H1 (cell line): Measurements from ENCODE around the gene ZNF592. TPM values are rescaled to one million over a fixed set of nuclear protein-coding genes. Genes with fewer than 3 reads are reported as not detected.

ENCODE experiments used
- ATF2 ChIP-seq: IDR thresholded peaks from 2 replicates; pipeline ENCODE4 v1.6.1; 2012; ENCODE audit warnings: low read length, inconsistent platforms
- ATF3 ChIP-seq: IDR thresholded peaks from 2 replicates; pipeline ENCODE4 v1.6.1; 2011; ENCODE audit warnings: low read depth, mild to moderate bottlenecking, low read length; ENCODE audit not compliant: insufficient read depth
- E2F6 ChIP-seq: IDR thresholded peaks from 2 replicates; pipeline ENCODE4 v1.6.1; 2012; ENCODE audit warnings: inconsistent platforms
- POLR2AphosphoS5 ChIP-seq: IDR thresholded peaks from 2 replicates; pipeline ENCODE4 v1.6.1; 2011; ENCODE audit warnings: low read depth, low read length
- RBBP5 ChIP-seq: IDR thresholded peaks from 2 replicates; pipeline ENCODE4 v1.7.1; 2012; ENCODE audit warnings: low read depth, mild to moderate bottlenecking, inconsistent platforms, low read length, moderate library complexity, borderline replicate concordance
- polyA plus RNA-seq, 7 experiments: library from polyadenylated mRNA; depleted of rRNA in 3 of 7; stranded (reverse) in 5 of 7; unstranded in 2 of 7; fragments of >200 nt in 5 of 7; fragments of 200-250 nt in 2 of 7; gene quantifications; 1 replicate in 5 of 7; 2 replicates in 1 of 7; 4 replicates in 1 of 7; pipeline versions ENCODE4 v1.2.1 to v1.2.3, GENCODE V29; 2011 to 2013; ENCODE audit warnings: missing spikeins in 2 of 7, mixed read lengths in 2 of 7
- total RNA-seq: library from RNA; stranded (reverse); fragmentation: NEBNext Ultra II Directional; extraction: Animal tissue kit (Norgen Biotek cat#: 25700); gene quantifications from 2 replicates; pipeline ENCODE4 v1.2.1, GENCODE V29; 2021
- TF ChIP-seq, protein P1 (sequence below): fragments of 300-600 bp; sonication (generic); IDR thresholded peaks from 2 replicates; pipeline ENCODE4 v1.7.1; 2012; ENCODE audit warnings: low read length, moderate library complexity, mild to moderate bottlenecking, inconsistent platforms; ENCODE audit not compliant: insufficient replicate concordance

Gene ZNF592
- total and polyA plus RNA-seq, 2 of the 8 experiments (the other 6 are each of a cell fraction or from before 2014, with no cell fraction given) = 14.2 to 33.0 TPM

GRCh38 chr15:84831028-84831427, 82.6 kb downstream of the ZNF592 start (continued):
- TF ChIP-seq E2F6 (no peak), ATF2 (no peak), RBBP5 (no peak), ATF3 (no peak), POLR2AphosphoS5 (no peak)
- TF ChIP-seq, protein P1, sequence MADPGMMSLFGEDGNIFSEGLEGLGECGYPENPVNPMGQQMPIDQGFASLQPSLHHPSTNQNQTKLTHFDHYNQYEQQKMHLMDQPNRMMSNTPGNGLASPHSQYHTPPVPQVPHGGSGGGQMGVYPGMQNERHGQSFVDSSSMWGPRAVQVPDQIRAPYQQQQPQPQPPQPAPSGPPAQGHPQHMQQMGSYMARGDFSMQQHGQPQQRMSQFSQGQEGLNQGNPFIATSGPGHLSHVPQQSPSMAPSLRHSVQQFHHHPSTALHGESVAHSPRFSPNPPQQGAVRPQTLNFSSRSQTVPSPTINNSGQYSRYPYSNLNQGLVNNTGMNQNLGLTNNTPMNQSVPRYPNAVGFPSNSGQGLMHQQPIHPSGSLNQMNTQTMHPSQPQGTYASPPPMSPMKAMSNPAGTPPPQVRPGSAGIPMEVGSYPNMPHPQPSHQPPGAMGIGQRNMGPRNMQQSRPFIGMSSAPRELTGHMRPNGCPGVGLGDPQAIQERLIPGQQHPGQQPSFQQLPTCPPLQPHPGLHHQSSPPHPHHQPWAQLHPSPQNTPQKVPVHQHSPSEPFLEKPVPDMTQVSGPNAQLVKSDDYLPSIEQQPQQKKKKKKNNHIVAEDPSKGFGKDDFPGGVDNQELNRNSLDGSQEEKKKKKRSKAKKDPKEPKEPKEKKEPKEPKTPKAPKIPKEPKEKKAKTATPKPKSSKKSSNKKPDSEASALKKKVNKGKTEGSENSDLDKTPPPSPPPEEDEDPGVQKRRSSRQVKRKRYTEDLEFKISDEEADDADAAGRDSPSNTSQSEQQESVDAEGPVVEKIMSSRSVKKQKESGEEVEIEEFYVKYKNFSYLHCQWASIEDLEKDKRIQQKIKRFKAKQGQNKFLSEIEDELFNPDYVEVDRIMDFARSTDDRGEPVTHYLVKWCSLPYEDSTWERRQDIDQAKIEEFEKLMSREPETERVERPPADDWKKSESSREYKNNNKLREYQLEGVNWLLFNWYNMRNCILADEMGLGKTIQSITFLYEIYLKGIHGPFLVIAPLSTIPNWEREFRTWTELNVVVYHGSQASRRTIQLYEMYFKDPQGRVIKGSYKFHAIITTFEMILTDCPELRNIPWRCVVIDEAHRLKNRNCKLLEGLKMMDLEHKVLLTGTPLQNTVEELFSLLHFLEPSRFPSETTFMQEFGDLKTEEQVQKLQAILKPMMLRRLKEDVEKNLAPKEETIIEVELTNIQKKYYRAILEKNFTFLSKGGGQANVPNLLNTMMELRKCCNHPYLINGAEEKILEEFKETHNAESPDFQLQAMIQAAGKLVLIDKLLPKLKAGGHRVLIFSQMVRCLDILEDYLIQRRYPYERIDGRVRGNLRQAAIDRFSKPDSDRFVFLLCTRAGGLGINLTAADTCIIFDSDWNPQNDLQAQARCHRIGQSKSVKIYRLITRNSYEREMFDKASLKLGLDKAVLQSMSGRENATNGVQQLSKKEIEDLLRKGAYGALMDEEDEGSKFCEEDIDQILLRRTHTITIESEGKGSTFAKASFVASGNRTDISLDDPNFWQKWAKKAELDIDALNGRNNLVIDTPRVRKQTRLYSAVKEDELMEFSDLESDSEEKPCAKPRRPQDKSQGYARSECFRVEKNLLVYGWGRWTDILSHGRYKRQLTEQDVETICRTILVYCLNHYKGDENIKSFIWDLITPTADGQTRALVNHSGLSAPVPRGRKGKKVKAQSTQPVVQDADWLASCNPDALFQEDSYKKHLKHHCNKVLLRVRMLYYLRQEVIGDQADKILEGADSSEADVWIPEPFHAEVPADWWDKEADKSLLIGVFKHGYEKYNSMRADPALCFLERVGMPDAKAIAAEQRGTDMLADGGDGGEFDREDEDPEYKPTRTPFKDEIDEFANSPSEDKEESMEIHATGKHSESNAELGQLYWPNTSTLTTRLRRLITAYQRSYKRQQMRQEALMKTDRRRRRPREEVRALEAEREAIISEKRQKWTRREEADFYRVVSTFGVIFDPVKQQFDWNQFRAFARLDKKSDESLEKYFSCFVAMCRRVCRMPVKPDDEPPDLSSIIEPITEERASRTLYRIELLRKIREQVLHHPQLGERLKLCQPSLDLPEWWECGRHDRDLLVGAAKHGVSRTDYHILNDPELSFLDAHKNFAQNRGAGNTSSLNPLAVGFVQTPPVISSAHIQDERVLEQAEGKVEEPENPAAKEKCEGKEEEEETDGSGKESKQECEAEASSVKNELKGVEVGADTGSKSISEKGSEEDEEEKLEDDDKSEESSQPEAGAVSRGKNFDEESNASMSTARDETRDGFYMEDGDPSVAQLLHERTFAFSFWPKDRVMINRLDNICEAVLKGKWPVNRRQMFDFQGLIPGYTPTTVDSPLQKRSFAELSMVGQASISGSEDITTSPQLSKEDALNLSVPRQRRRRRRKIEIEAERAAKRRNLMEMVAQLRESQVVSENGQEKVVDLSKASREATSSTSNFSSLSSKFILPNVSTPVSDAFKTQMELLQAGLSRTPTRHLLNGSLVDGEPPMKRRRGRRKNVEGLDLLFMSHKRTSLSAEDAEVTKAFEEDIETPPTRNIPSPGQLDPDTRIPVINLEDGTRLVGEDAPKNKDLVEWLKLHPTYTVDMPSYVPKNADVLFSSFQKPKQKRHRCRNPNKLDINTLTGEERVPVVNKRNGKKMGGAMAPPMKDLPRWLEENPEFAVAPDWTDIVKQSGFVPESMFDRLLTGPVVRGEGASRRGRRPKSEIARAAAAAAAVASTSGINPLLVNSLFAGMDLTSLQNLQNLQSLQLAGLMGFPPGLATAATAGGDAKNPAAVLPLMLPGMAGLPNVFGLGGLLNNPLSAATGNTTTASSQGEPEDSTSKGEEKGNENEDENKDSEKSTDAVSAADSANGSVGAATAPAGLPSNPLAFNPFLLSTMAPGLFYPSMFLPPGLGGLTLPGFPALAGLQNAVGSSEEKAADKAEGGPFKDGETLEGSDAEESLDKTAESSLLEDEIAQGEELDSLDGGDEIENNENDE = no peak
